PC-3 (cell line): ENCODE data around the gene PRR15L. TPM values are rescaled to one million over a fixed set of nuclear protein-coding genes. Genes with fewer than 3 reads are reported as not detected.
"Not testable (repeated sequence)": the region's sequence is repeated elsewhere in the genome, so short reads cannot be mapped to it uniquely, and the experiment has no call there.

Experiments used
- ATAC-seq: fragments of 200-7000 bp; cut with Tn5 transposase; 2 replicates; pipeline ENCODE4 v1.9.1; 2020; ENCODE audit warnings: mild to moderate bottlenecking, moderate library complexity
- BruUV-seq: library from RNA; stranded (reverse); fragments of 400-500 nt; replicated peaks from 2 replicates; lab custom pipeline; 2021; lab: Mats Ljungman, UMichigan
- CTCF ChIA-PET: fragments of 300-600 bp; sonication (Branson Sonifier 250); formaldehyde crosslinking; loops from one replicate; lab custom pipeline; 2022; ENCODE audit warnings: antibody characterized with exemption; lab: Charles Lee
- POLR2A ChIA-PET: fragments of 300-600 bp; sonication (Branson Sonifier 250); formaldehyde crosslinking; loops from one replicate; lab custom pipeline; 2022; ENCODE audit warnings: antibody characterized with exemption; ENCODE audit not compliant: unreplicated experiment; lab: Charles Lee
- DNase-seq: peaks from one replicate; pipeline ENCODE4 v3.0.0-alpha.2; 2015
- H2AFZ ChIP-seq: fragments of 300-600 bp; sonication (generic); 2 replicates; pipeline ENCODE4 v1.6.0; 2016; ENCODE audit warnings: antibody characterized with exemption, low read length
- H3F3A ChIP-seq: fragments of 300-600 bp; sonication (generic); one replicate; pipeline ENCODE4 v1.6.0; 2017; ENCODE audit warnings: antibody characterized with exemption, low read length, control low read depth, mild to moderate bottlenecking; ENCODE audit not compliant: unreplicated experiment
- H3K27ac ChIP-seq: fragments of 300-600 bp; sonication (generic); 2 replicates; pipeline ENCODE4 v1.5.1; 2016; ENCODE audit warnings: mild to moderate bottlenecking, low read length
- H3K27me3 ChIP-seq: fragments of 300-600 bp; sonication (generic); 2 replicates; pipeline ENCODE4 v1.6.1; 2016; ENCODE audit warnings: low read length, mixed read lengths
- H3K36me3 ChIP-seq: fragments of 300-600 bp; sonication (generic); 2 replicates; pipeline ENCODE4 v1.6.1; 2016; ENCODE audit warnings: low read depth, mixed run types, low read length, mixed read lengths
- H3K4me1 ChIP-seq: fragments of 300-600 bp; sonication (generic); 2 replicates; pipeline ENCODE4 v1.5.1; 2016; ENCODE audit warnings: low read length; ENCODE audit not compliant: insufficient read depth
- H3K4me2 ChIP-seq: fragments of 300-600 bp; sonication (generic); 2 replicates; pipeline ENCODE4 v1.6.0; 2016; ENCODE audit warnings: low read length
- H3K4me3 ChIP-seq: fragments of 300-600 bp; sonication (generic); 2 replicates; pipeline ENCODE4 v1.5.1; 2016; ENCODE audit warnings: mild to moderate bottlenecking, low read length, mixed read lengths
- H3K79me2 ChIP-seq: fragments of 300-600 bp; sonication (generic); 2 replicates; pipeline ENCODE4 v1.6.1; 2017; ENCODE audit warnings: low read length, mixed read lengths
- H3K9ac ChIP-seq: fragments of 300-600 bp; sonication (generic); 2 replicates; pipeline ENCODE4 v1.6.0; 2016; ENCODE audit warnings: mild to moderate bottlenecking, low read length
- H3K9me2 ChIP-seq: fragments of 300-600 bp; sonication (generic); replicated peaks from 2 replicates; pipeline ENCODE4 v1.6.1; 2016; ENCODE audit warnings: mixed run types, low read length, mixed read lengths
- H3K9me3 ChIP-seq: fragments of 300-600 bp; sonication (generic); 2 replicates; pipeline ENCODE4 v1.6.1; 2016; ENCODE audit warnings: low read length, mixed read lengths
- H4K20me1 ChIP-seq: fragments of 300-600 bp; sonication (generic); 2 replicates; pipeline ENCODE4 v1.6.1; 2016; ENCODE audit warnings: low read length, mixed read lengths
- CTCF ChIP-seq: fragments of 300-600 bp; sonication (generic); conservative IDR thresholded peaks from 2 replicates; pipeline ENCODE4 v1.5.1; 2017; ENCODE audit warnings: antibody characterized with exemption, low read depth, mild to moderate bottlenecking, low read length
- EZH2 ChIP-seq: fragments of 300-600 bp; sonication (generic); IDR thresholded peaks from one replicate; pipeline ENCODE4 v1.6.1; 2017; ENCODE audit warnings: antibody characterized with exemption, mild to moderate bottlenecking, low read length; ENCODE audit not compliant: unreplicated experiment
- EZH2phosphoT487 ChIP-seq: fragments of 300-600 bp; sonication (generic); IDR thresholded peaks from 2 replicates; pipeline ENCODE4 v1.6.1; 2018; ENCODE audit warnings: mild to moderate bottlenecking, antibody characterized with exemption, low read length, borderline replicate concordance
- intact Hi-C: fragments of 100-400 bp; cut with micrococcal nuclease; formaldehyde crosslinking; loops from 2 replicates; pipeline ENCODE4 v1.9.0; 2023
- total RNA-seq: library from RNA; depleted of rRNA; stranded (reverse); fragments of >200 nt; gene quantifications from 2 replicates; pipeline ENCODE4 v1.2.3, GENCODE V29; 2014

Gene PRR15L
- total RNA-seq, 1 experiment from 2014 or later = 6.0 TPM

GRCh38 chr17:47924785-47925677 is 32.7 kb downstream of the PRR15L start:
- H3K4me2 ChIP-seq = no peak overlapping the region
- DNase-seq (no peak), ATAC-seq (no peak)
- TF ChIP-seq EZH2phosphoT487 = no peak
- TF ChIP-seq EZH2 = no peak
- TF ChIP-seq CTCF = no peak
- no peaks in the 10 kb centered on the region for H3K79me2 ChIP-seq
- no peaks in the 10 kb centered on the region for H4K20me1 ChIP-seq
- H2AFZ ChIP-seq = no peak overlapping the region
- no peak overlapping the region for H3K27ac ChIP-seq
- no peaks in the 10 kb centered on the region for H3K9me3 ChIP-seq
- H3K9ac ChIP-seq = no peak overlapping the region
- BruUV-seq = no TSS peak
- POLR2A ChIA-PET = no interaction called here
- no peaks in the 10 kb centered on the region for H3K4me1 ChIP-seq
- H3K9me2 ChIP-seq = no peaks in the 10 kb centered on the region
- H3K4me3 ChIP-seq = no peak overlapping the region
- intact Hi-C loops = no loop called here
- H3K36me3 ChIP-seq = peaks cover 6% of the 10 kb centered on the region; the same call in 1 of the 2 replicates
- H3K27me3 ChIP-seq = no peaks in the 10 kb centered on the region
- no peaks in the 10 kb centered on the region for H3F3A ChIP-seq
- CTCF ChIA-PET = no interaction called here

- H3K9me3 ChIP-seq, H3K9ac ChIP-seq: not testable (repeated sequence)
These were observed 37.8 kb downstream of the PRR15L start for GRCh38 chr17:47919889-47920288.

GRCh38 chr17:47918991-47919390 is 38.7 kb downstream of the PRR15L start:
- POLR2A ChIA-PET = no interaction called here
- ATAC-seq = no peak

More at GRCh38 chr17:47919889-47920288, 37.8 kb downstream of the PRR15L start:
- DNase-seq, H3K79me2 ChIP-seq, H3K27me3 ChIP-seq, H2AFZ ChIP-seq, H4K20me1 ChIP-seq, H3K9me2 ChIP-seq, BruUV-seq, H3K4me1 ChIP-seq, H3K4me2 ChIP-seq, H3K27ac ChIP-seq, intact Hi-C loops, H3K36me3 ChIP-seq, CTCF ChIA-PET, H3K4me3 ChIP-seq, ATAC-seq, H3F3A ChIP-seq: not testable (repeated sequence)
- POLR2A ChIA-PET = interaction anchor here (0.6 kb wide), 1 partner anchor 63 kb away, joined by 3 read pairs; no protein-coding TSS in a partner anchor

More at GRCh38 chr17:47918991-47919390, 38.7 kb downstream of the PRR15L start:
- no peaks in the 10 kb centered on the region for H3K9me2 ChIP-seq
- H3K9me3 ChIP-seq = no peaks in the 10 kb centered on the region
- H3K27ac ChIP-seq = no peak overlapping the region
- H3K36me3 ChIP-seq = peaks cover 3% of the 10 kb centered on the region; the same call in 1 of the 2 replicates
- CTCF ChIA-PET = no interaction called here
- no peaks in the 10 kb centered on the region for H3K79me2 ChIP-seq
- no peaks in the 10 kb centered on the region for H3F3A ChIP-seq
- no peaks in the 10 kb centered on the region for H3K27me3 ChIP-seq
- no TSS peak for BruUV-seq
- no peak overlapping the region for H3K9ac ChIP-seq
- no peak overlapping the region for H3K4me3 ChIP-seq
- no peak overlapping the region for H2AFZ ChIP-seq
- H3K4me1 ChIP-seq = no peaks in the 10 kb centered on the region
- intact Hi-C loops = no loop called here
- TF ChIP-seq EZH2phosphoT487 (no peak), CTCF (no peak), EZH2 (no peak)
- DNase-seq = no peak
- no peaks in the 10 kb centered on the region for H4K20me1 ChIP-seq
- no peak overlapping the region for H3K4me2 ChIP-seq
